Osteoblast (primary cell): Measurements from ENCODE around the gene CYB5A. TPM values are rescaled to one million over a fixed set of nuclear protein-coding genes. Genes with fewer than 3 reads are reported as not detected.

Experiments used
- DNase-seq: peaks from one replicate; pipeline ENCODE4 v3.0.0; 2011; ENCODE audit warnings: low spot score, mixed read lengths; ENCODE audit not compliant: insufficient read length; ENCODE audit errors: missing footprints
- H2AFZ ChIP-seq: 2 replicates; pipeline ENCODE4 v1.6.0; 2011; ENCODE audit warnings: mild to moderate bottlenecking, low read length
- H3K27ac ChIP-seq: 2 replicates; pipeline ENCODE4 v1.5.1; 2011; ENCODE audit warnings: mild to moderate bottlenecking, low read depth, low read length, moderate library complexity
- H3K27me3 ChIP-seq: 2 replicates; pipeline ENCODE4 v1.6.0; 2012; ENCODE audit warnings: mild to moderate bottlenecking, control low read depth, inconsistent platforms, low read length, moderate library complexity; ENCODE audit not compliant: insufficient read depth
- H3K36me3 ChIP-seq: 2 replicates; pipeline ENCODE4 v1.5.1; 2011; ENCODE audit warnings: mild to moderate bottlenecking, low read length, control low read depth, moderate library complexity; ENCODE audit not compliant: insufficient read depth
- H3K4me1 ChIP-seq: 2 replicates; pipeline ENCODE4 v1.5.1; 2011; ENCODE audit warnings: mild to moderate bottlenecking, low read length, control low read depth, moderate library complexity; ENCODE audit not compliant: insufficient read depth
- H3K4me2 ChIP-seq: 2 replicates; pipeline ENCODE4 v1.6.0; 2011; ENCODE audit warnings: mild to moderate bottlenecking, low read length; ENCODE audit not compliant: insufficient read depth
- H3K4me3 ChIP-seq: fragments of 200-600 bp; sonication (generic); 3 replicates; pipeline ENCODE4 v1.5.1; 2012; ENCODE audit warnings: mild to moderate bottlenecking, low read length, inconsistent platforms; ENCODE audit not compliant: insufficient read depth
- H3K79me2 ChIP-seq: 2 replicates; pipeline ENCODE4 v1.6.0; 2012; ENCODE audit warnings: mild to moderate bottlenecking, low read length, control low read depth, inconsistent platforms; ENCODE audit not compliant: insufficient read depth
- H3K9me3 ChIP-seq: 2 replicates; pipeline ENCODE4 v1.5.1; 2011; ENCODE audit warnings: low read depth, low read length, control low read depth
- H4K20me1 ChIP-seq: 2 replicates; pipeline ENCODE4 v1.6.0; 2012; ENCODE audit warnings: mild to moderate bottlenecking, low read length, control low read depth; ENCODE audit not compliant: insufficient read depth
- CTCF ChIP-seq: IDR thresholded peaks from 2 replicates; pipeline ENCODE4 v1.5.1; 2011; ENCODE audit warnings: mild to moderate bottlenecking, low read depth, low read length, moderate library complexity; ENCODE audit errors: extremely low read depth
- total RNA-seq: library from RNA; depleted of rRNA; stranded (reverse); fragments of >200 nt; gene quantifications from 2 replicates; pipeline ENCODE4 v1.2.3, GENCODE V29; 2012

Gene CYB5A
- total RNA-seq, 1 donor: 55.4 TPM

GRCh38 chr18:74282755-74283554 lies 8.8 kb downstream of the CYB5A start:
- Histone ChIP-seq H3K27ac (no peak overlapping the region), H3K27me3 (no peaks in the 10 kb centered on the region), H3K4me2 (no peak overlapping the region), H2AFZ (no peak overlapping the region), H4K20me1 (peaks cover 2% of the 10 kb centered on the region), H3K4me1 (no peaks in the 10 kb centered on the region), H3K36me3 (no peaks in the 10 kb centered on the region), H3K4me3 (no peak overlapping the region), H3K79me2 (peaks cover 2% of the 10 kb centered on the region), H3K9me3 (no peaks in the 10 kb centered on the region)
- no peak for TF ChIP-seq CTCF
- DNase-seq: no peak

GRCh38 chr18:74281980-74282754 lies 9.6 kb downstream of the CYB5A start:
- Histone ChIP-seq H3K4me1 (no peaks in the 10 kb centered on the region), H2AFZ (no peak overlapping the region), H3K4me3 (no peak overlapping the region), H3K27ac (no peak overlapping the region), H3K9me3 (no peaks in the 10 kb centered on the region), H4K20me1 (peaks cover 2% of the 10 kb centered on the region), H3K36me3 (no peaks in the 10 kb centered on the region), H3K79me2 (peaks cover 2% of the 10 kb centered on the region), H3K4me2 (no peak overlapping the region), H3K27me3 (no peaks in the 10 kb centered on the region)
- TF ChIP-seq CTCF: no peak
- no peak for DNase-seq

- H2AFZ ChIP-seq: no peak overlapping the region
- H3K27ac ChIP-seq: no peak overlapping the region
- H3K36me3 ChIP-seq: no peaks in the 10 kb centered on the region
- H3K4me2 ChIP-seq: no peak overlapping the region
- DNase-seq: no peak
- no peaks in the 10 kb centered on the region for H3K9me3 ChIP-seq
- TF ChIP-seq CTCF: no peak
- peaks cover 2% of the 10 kb centered on the region for H3K79me2 ChIP-seq
- H3K27me3 ChIP-seq: no peaks in the 10 kb centered on the region
- no peak overlapping the region for H3K4me3 ChIP-seq
- H3K4me1 ChIP-seq: no peaks in the 10 kb centered on the region
- peaks cover 2% of the 10 kb centered on the region for H4K20me1 ChIP-seq
Observed at GRCh38 chr18:74281011-74281979, 10.5 kb downstream of the CYB5A start.
